DND-41 (cell line): Measurements from ENCODE around the gene NDUFA6.

Experiments used
- EZH2 ChIP-seq: IDR thresholded peaks from 3 replicates; pipeline ENCODE4 v1.6.1; 2012; ENCODE audit warnings: borderline replicate concordance, low read depth, mild to moderate bottlenecking, moderate library complexity, low read length, inconsistent platforms; ENCODE audit not compliant: severe bottlenecking
- TF ChIP-seq, protein P1 (sequence below): IDR thresholded peaks from 2 replicates; pipeline ENCODE4 v1.5.1; 2012; ENCODE audit warnings: borderline replicate concordance, low read length, moderate library complexity, mild to moderate bottlenecking; ENCODE audit not compliant: poor library complexity, severe bottlenecking; ENCODE audit errors: extremely low read depth

GRCh38 chr22:42039271-42039670, 51.3 kb downstream of the NDUFA6 start:
- TF ChIP-seq, protein P1, sequence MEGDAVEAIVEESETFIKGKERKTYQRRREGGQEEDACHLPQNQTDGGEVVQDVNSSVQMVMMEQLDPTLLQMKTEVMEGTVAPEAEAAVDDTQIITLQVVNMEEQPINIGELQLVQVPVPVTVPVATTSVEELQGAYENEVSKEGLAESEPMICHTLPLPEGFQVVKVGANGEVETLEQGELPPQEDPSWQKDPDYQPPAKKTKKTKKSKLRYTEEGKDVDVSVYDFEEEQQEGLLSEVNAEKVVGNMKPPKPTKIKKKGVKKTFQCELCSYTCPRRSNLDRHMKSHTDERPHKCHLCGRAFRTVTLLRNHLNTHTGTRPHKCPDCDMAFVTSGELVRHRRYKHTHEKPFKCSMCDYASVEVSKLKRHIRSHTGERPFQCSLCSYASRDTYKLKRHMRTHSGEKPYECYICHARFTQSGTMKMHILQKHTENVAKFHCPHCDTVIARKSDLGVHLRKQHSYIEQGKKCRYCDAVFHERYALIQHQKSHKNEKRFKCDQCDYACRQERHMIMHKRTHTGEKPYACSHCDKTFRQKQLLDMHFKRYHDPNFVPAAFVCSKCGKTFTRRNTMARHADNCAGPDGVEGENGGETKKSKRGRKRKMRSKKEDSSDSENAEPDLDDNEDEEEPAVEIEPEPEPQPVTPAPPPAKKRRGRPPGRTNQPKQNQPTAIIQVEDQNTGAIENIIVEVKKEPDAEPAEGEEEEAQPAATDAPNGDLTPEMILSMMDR = no peak
- no peak for TF ChIP-seq EZH2
